AG04449 (cell line): ENCODE data around the gene KRTAP5-6.

Source experiments
- CTCF ChIA-PET: fragments of 350-600 bp; formaldehyde crosslinking; extraction: SDS; loops from one replicate; lab custom pipeline; 2021; ENCODE audit warnings: antibody characterized with exemption; lab: Yijun Ruan, JAX
- POLR2A ChIA-PET: fragments of 400-600, 350-600 bp; formaldehyde crosslinking; extraction: SDS; loops from one replicate; lab custom pipeline; 2020; ENCODE audit warnings: antibody characterized with exemption, inconsistent platforms; lab: Yijun Ruan, JAX
- DNase-seq: peaks from one replicate; pipeline ENCODE4 v3.0.0-alpha.2; 2010; ENCODE audit warnings: low read depth, low spot score
- H3K4me3 ChIP-seq: 2 replicates; pipeline ENCODE4 v1.5.1; 2011; ENCODE audit warnings: low read depth, mild to moderate bottlenecking, control low read depth, low read length
- TF ChIP-seq, protein P1 (sequence below): IDR thresholded peaks from one replicate; pipeline ENCODE4 v1.5.1; 2011; ENCODE audit warnings: mild to moderate bottlenecking, moderate library complexity, low read length, control low read depth, inconsistent platforms; ENCODE audit not compliant: insufficient read depth; ENCODE audit errors: missing control alignments

Gene KRTAP5-6

DNA sequence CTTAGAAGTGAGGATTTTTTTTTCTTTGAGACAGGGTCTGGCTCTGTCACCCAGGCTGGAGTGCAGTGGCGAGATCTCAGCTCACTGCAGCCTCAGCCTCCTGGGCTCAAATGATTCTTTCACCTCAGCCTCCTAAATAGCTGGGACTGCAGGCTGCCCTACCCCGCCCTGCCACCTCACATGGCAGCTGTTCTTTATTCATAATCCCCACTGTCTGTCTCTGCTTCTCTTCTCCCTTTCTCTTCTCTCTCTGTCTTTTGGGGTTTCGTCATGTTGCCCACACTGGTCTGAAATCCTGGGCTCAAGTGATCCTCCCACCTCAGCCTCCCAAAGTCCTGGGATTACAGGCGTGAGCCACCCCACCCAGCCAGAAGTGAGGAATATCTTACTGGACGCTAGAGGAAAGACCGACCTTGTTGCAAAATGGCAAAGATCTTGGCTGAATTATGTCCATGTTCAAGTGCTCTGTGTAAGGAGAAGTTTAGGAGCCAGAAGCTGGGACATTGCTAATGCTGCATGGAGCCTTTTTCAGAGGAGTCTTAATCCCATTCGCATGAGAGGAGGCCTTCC, 45.5 kb upstream of the KRTAP5-6 start:
- H3K4me3 ChIP-seq = no peak overlapping the region
- POLR2A ChIA-PET = no interaction called here
- CTCF ChIA-PET = interaction anchor here (0.7 to 11.1 kb wide), 16 partner anchors 11 to 502 kb away, joined by 3 to 230 read pairs (median 9); partner anchors contain the start of genes MRPL23 and SYT8
- TF ChIP-seq, protein P1, sequence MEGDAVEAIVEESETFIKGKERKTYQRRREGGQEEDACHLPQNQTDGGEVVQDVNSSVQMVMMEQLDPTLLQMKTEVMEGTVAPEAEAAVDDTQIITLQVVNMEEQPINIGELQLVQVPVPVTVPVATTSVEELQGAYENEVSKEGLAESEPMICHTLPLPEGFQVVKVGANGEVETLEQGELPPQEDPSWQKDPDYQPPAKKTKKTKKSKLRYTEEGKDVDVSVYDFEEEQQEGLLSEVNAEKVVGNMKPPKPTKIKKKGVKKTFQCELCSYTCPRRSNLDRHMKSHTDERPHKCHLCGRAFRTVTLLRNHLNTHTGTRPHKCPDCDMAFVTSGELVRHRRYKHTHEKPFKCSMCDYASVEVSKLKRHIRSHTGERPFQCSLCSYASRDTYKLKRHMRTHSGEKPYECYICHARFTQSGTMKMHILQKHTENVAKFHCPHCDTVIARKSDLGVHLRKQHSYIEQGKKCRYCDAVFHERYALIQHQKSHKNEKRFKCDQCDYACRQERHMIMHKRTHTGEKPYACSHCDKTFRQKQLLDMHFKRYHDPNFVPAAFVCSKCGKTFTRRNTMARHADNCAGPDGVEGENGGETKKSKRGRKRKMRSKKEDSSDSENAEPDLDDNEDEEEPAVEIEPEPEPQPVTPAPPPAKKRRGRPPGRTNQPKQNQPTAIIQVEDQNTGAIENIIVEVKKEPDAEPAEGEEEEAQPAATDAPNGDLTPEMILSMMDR = no peak
- no peak for DNase-seq

DNA sequence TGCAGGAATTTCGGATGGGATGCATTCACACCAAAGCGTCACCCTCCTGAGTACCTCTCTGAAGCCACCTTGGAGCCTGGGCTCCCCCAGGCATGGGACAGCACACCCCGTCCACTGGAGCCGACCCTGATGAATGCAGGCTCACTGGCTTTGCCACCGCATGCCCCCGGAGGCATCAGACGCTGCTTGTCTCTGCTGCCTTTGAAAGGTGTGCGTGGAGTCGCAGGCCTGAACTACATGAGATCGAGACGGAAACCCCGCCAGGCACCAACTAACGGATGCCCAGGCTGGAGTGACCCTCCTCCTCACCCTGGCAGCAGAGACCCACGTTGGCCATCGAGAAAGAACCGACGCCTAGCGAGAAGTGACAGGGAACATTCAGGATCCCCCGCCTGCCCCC, 45.0 kb upstream of the KRTAP5-6 start:
- no peak for DNase-seq
- TF ChIP-seq, protein P1 = no peak
- CTCF ChIA-PET = interaction anchor here (0.6 to 11.1 kb wide), 65 partner anchors 11 to 749 kb away, joined by 3 to 230 read pairs (median 5); partner anchors contain the start of genes H19, KRTAP5-2, KRTAP5-5 and KRTAP5-6
- POLR2A ChIA-PET = interaction anchor here (0.7 to 1.0 kb wide), 2 partner anchors 297 to 304 kb away, joined by 3 read pairs; no protein-coding TSS in a partner anchor
- no peak overlapping the region for H3K4me3 ChIP-seq

DNA sequence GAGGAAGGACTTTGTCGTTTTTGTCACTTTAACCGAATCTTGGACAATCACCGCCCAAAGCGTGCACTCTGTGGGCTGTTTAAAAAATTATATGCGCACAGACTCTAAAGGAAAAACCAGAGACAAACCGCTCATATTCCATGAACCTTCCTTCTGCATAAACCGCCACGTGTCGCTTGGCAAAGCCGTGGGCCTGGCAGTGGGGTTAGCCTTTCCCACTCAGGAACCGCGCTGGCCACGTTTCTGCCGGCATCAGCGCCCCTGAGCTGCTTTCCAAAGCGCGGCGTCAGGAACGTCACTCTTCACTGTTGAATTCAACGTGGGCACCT, 44.6 kb upstream of the KRTAP5-6 start:
- no peak for DNase-seq
- ChIA-PET CTCF (interaction anchor here (0.6 to 11.1 kb wide), 75 partner anchors 12 to 749 kb away, joined by 3 to 230 read pairs (median 4); partner anchors contain the start of genes H19, KRTAP5-2, KRTAP5-5 and KRTAP5-6), POLR2A (interaction anchor here (0.7 to 1.0 kb wide), 2 partner anchors 296 to 303 kb away, joined by 3 read pairs; no protein-coding TSS in a partner anchor)
- H3K4me3 ChIP-seq = no peak overlapping the region
- TF ChIP-seq, protein P1 = no peak

DNA sequence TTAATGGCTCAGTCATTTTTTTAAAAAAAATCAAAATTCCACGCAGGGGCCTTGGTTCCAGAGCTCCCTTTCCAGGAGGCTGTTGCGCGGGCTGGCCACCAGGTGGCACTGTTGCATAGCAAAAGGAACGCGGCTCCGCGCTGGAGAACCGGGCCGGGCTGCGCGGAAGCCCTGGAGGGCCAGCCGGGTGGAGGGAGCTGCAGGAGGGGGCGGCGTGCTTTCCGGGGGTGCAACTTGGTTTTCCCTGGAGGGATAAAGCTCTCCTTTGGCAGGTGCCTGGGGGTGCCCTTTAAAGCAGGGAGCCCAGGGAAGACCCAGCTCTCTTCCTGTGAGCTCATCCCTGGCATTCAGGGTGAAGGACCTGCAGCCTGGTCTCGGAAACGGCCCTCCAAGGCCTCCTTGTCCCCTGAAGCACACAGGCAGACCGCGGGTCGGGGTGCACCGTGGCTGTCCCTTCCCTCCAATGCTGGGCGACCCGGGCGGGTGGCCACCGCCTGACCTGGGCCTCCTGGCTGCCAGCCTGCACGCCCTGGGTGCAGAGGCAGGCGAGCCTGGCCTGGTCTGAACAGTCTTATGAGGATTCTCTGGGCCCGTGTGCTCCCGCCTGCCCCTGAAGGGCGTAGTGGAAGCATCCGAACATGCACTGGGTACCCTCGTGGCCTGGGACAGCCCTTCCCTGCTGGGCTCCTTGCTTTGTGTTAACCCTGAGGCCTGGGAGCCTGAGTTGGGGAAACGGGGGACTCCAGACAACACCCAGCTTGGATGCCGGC, 44.0 kb upstream of the KRTAP5-6 start:
- ChIA-PET POLR2A (interaction anchor here (0.7 to 1.0 kb wide), 2 partner anchors 296 to 303 kb away, joined by 3 read pairs; no protein-coding TSS in a partner anchor), CTCF (interaction anchor here (0.6 to 11.1 kb wide), 76 partner anchors 12 to 748 kb away, joined by 3 to 230 read pairs (median 4); partner anchors contain the start of genes H19, KRTAP5-2, KRTAP5-5 and KRTAP5-6)

DNA sequence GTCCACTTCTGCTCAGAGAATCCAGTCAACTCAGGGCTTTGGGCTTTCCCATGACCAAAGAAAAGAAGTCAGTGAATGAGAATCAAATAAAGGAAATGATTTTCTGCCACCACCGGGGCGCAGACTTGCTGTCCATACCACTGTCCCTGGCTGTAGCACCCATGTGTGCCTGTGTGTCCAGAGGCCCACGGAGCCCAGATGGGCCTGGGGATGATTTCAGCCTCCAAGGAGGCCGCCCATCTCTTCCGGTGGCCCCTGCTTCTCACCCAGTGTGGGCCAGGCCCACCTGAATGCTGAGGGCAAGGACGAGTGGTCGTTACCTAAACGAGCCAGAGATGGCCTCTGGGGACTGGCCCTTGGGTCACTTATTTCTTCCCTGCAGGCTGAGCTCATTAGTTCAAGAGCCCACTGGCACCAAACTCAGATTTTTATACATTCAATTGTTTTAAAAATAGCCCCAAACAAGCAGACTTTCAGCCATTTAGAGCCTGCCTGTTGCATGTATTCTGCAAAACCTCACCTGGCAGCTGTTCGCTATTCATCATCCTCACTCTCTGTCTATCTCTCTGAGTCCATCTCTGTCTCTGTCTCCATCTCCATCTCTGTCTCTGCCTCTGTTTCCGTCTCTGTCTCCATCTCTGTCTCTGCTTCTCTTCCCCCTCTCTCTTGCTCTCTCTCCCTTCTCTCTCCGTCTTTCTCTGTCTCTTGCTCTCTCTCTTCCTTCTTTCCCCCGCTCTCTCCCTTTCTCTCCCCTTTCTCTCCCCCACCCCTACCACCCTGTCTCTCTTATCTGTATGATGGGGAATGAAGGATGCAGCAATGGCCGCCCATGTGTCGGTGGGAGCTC, 43.2 kb upstream of the KRTAP5-6 start:
- TF ChIP-seq, protein P1 = no peak
- CTCF ChIA-PET = interaction anchor here (1.0 to 11.1 kb wide), 26 partner anchors 13 to 500 kb away, joined by 3 to 230 read pairs (median 9); partner anchors contain the start of genes H19, KRTAP5-5, KRTAP5-6 and MRPL23
- POLR2A ChIA-PET = no interaction called here
- no peak for DNase-seq
- H3K4me3 ChIP-seq = no peak overlapping the region

More for the DNA sequence above, 44.0 kb upstream of the KRTAP5-6 start:
- H3K4me3 ChIP-seq = no peak overlapping the region
- TF ChIP-seq, protein P1 = peak; percentile 93
- DNase-seq = no peak
